H1 (cell line): ENCODE data around the gene UPF1. TPM values are rescaled to one million over a fixed set of nuclear protein-coding genes. Genes with fewer than 3 reads are reported as not detected.

Experiments used
- CHD7 ChIP-seq: fragments of 300-600 bp; sonication (generic); IDR thresholded peaks from 2 replicates; pipeline ENCODE4 v1.7.1; 2012; ENCODE audit warnings: low read length, moderate library complexity, mild to moderate bottlenecking, inconsistent platforms; ENCODE audit not compliant: insufficient replicate concordance
- CREB1 ChIP-seq: IDR thresholded peaks from 2 replicates; pipeline ENCODE4 v1.6.1; 2012; ENCODE audit warnings: inconsistent platforms
- E2F6 ChIP-seq: IDR thresholded peaks from 2 replicates; pipeline ENCODE4 v1.6.1; 2012; ENCODE audit warnings: inconsistent platforms
- HDAC2 ChIP-seq, 2 experiments: fragments of 300-600 bp in 1 of 2; sonication (generic) in 1 of 2; IDR thresholded peaks; 2 replicates each; pipeline ENCODE4 v1.6.1; 2011 to 2012; ENCODE audit warnings: low read depth in 2 of 2, low read length in 2 of 2, mild to moderate bottlenecking in 2 of 2, moderate library complexity in 2 of 2, borderline replicate concordance in 1 of 2, inconsistent platforms in 1 of 2
- JUND ChIP-seq: IDR thresholded peaks from 2 replicates; pipeline ENCODE4 v1.6.1; 2011; ENCODE audit warnings: mild to moderate bottlenecking, improper control_type of control experiment, low read length
- KDM4A ChIP-seq: IDR thresholded peaks from one replicate; pipeline ENCODE4 v1.7.1; 2012; ENCODE audit warnings: low read depth, mild to moderate bottlenecking, moderate library complexity, low read length, inconsistent platforms; ENCODE audit not compliant: severe bottlenecking
- SIN3A ChIP-seq, 2 experiments: IDR thresholded peaks in 1 of 2; conservative IDR thresholded peaks in 1 of 2; 2 replicates each; pipeline ENCODE4 v1.6.1; 2011 to 2012; ENCODE audit warnings: low read length in 2 of 2, improper control_type of control experiment in 1 of 2, low read depth in 1 of 2, mild to moderate bottlenecking in 1 of 2
- TAF1 ChIP-seq: IDR thresholded peaks from 2 replicates; pipeline ENCODE4 v1.6.1; 2011; ENCODE audit warnings: mild to moderate bottlenecking, low read depth, low read length
- TEAD4 ChIP-seq: IDR thresholded peaks from 2 replicates; pipeline ENCODE4 v1.6.1; 2012; ENCODE audit warnings: low read depth, low read length, inconsistent platforms, mixed read lengths
- polyA plus RNA-seq, 7 experiments: library from polyadenylated mRNA; depleted of rRNA in 3 of 7; stranded (reverse) in 5 of 7; unstranded in 2 of 7; fragments of >200 nt in 5 of 7; fragments of 200-250 nt in 2 of 7; gene quantifications; 1 replicate in 5 of 7; 2 replicates in 1 of 7; 4 replicates in 1 of 7; pipeline versions ENCODE4 v1.2.1 to v1.2.3, GENCODE V29; 2011 to 2013; ENCODE audit warnings: missing spikeins in 2 of 7, mixed read lengths in 2 of 7
- total RNA-seq: library from RNA; stranded (reverse); fragmentation: NEBNext Ultra II Directional; extraction: Animal tissue kit (Norgen Biotek cat#: 25700); gene quantifications from 2 replicates; pipeline ENCODE4 v1.2.1, GENCODE V29; 2021

UPF1 gene
- total and polyA plus RNA-seq, 2 of the 8 experiments (the other 6 are each of a cell fraction or from before 2014, with no cell fraction given), result 46.4 to 62.0 TPM

- TF ChIP-seq CHD7 (no peak), TAF1 (no peak), HDAC2 (IDR thresholded peaks at IDR 0.05; ENCODE audit: borderline replicate concordance in 1 of 2, low read depth in 2 of 2, low read length in 2 of 2) (no peak), SIN3A (conservative IDR thresholded peaks at IDR 0.05 in 1 of 2, IDR thresholded peaks at IDR 0.05 in 1 of 2; ENCODE audit: low read depth in 1 of 2, low read length in 2 of 2) (no peak), JUND (no peak), KDM4A (no peak), CREB1 (no peak), TEAD4 (no peak), E2F6 (no peak)
Observed at GRCh38 chr19:18898607-18899408, 67.0 kb downstream of the UPF1 start (continued).
